Limb (tissue), 2 donors: ENCODE data around the gene ERCC6L2.
A peak's percentile ranks its signal among the peaks of the same experiment; 100 is the strongest.

Source experiments
- DNase-seq, 2 donors: peaks; one replicate each; pipeline ENCODE4 v3.0.0-alpha.2; 2016; ENCODE audit errors: extremely low spot score in 2 of 2

ERCC6L2 gene

DNA sequence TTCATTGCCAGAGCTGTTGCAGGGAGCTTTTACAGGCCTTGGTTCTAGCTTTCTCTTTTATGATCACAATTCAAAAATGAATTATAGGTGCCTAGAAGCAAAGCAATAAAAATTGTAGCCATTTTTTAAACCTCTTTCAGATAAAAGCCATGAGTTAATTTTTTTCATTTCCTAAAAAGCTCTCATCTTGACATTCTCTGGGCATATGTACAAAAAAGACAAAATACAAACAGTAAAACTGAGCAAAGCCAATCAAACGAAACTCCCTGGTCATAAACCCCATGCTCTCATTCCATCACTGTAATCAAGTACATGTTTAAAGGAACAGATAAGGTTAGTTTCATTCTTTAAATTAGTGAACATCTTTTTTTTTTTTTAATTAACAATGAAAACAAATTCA is 101.9 kb downstream of the ERCC6L2 start:
- DNase-seq = no peak

- DNase-seq = no peak
Observed at GRCh38 chr9:95978106-95978505, 102.6 kb downstream of the ERCC6L2 start.

- no peak for DNase-seq
Observed at GRCh38 chr9:95979446-95979845, 104.0 kb downstream of the ERCC6L2 start.

- DNase-seq = no peak
Observed at GRCh38 chr9:95980262-95981125, 105.0 kb downstream of the ERCC6L2 start.

DNA sequence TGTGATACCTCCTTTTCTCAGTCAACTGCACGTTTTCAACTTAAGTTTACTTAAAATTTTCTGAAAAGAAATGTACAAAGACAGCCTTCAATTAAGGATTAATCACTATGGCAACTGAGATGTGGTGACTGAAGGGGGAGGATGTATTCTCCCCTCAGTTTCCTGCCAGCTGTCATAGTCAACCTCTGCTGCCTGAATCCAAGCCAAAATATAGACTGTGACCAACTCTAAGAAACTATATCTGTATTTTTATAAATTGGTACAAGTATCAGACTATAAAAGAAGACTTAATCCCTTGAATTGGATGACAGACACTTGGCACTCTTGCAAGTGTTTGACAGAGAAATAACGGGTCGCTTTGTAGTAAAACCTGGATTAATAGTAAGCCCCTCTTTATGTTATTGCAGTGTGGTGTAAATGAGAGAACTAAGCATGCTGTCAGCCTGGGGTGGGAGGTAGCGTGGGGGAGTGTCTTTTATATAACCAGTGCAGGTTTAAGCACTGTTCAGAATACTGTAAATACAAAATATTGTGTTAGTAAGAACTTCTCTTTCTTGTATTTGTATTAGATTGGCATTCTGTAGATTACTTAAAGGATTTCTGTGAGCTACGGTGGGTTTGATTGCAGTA is 106.4 kb downstream of the ERCC6L2 start:
- DNase-seq = peak in 1 of 2 donors; percentile 63

DNA sequence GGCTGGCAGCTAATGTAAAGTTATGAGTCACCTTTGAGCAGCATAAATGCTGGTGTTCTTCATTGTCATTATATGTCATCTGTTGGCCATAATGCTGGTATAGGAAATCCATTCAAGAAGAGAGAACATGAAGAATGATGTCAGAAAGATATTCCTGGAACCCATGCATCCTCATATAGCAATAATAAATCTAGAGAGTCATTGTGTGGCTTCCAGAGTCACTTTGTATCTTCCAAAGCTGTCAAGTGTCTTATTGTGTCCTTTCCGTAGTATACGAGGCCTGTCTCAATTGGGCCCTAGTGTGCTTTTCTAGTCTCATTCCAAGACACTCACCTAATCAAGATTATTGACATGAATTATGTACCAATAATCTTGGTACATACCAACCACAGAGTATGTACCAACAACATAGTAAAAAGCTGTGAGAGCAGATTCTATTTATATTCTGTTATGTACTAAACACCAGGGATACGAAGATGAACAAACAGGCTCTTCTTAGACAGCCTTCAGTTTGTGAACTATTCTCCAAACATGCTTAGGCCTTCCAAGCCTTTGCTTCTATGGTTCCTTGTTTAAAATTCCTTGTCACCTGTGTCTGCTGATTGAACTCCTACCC is 110.1 kb downstream of the ERCC6L2 start:
- no peak for DNase-seq

GRCh38 chr9:95989297-95989696 is 113.8 kb downstream of the ERCC6L2 start:
- DNase-seq = no peak

DNA sequence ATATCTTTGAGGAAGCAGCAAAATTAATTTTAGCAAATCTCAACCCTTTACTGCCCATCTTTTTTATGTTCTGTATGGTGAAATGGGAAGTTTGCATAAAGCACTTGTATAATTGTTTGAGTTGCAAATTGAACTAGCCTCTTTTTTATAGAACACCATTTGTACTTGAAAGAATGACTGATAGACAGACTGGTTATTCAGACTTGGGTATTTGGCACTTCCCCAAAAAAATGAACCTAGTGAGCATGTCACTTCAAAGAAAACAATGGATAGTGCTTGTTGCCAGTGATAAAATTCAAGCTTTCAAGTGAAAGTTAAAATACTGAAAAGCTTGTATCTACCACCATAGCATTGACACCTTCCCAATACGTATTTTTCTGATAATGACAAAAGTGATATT is 115.8 kb downstream of the ERCC6L2 start:
- no peak for DNase-seq

- DNase-seq = no peak
Observed at GRCh38 chr9:95992536-95992935, 117.0 kb downstream of the ERCC6L2 start.

GRCh38 chr9:95993337-95993736 is 117.8 kb downstream of the ERCC6L2 start:
- DNase-seq = no peak

- DNase-seq = no peak
Observed at GRCh38 chr9:95999390-95999789, 123.9 kb downstream of the ERCC6L2 start.

- DNase-seq = no peak
Observed at GRCh38 chr9:96004379-96004778, 128.9 kb downstream of the ERCC6L2 start.

DNA sequence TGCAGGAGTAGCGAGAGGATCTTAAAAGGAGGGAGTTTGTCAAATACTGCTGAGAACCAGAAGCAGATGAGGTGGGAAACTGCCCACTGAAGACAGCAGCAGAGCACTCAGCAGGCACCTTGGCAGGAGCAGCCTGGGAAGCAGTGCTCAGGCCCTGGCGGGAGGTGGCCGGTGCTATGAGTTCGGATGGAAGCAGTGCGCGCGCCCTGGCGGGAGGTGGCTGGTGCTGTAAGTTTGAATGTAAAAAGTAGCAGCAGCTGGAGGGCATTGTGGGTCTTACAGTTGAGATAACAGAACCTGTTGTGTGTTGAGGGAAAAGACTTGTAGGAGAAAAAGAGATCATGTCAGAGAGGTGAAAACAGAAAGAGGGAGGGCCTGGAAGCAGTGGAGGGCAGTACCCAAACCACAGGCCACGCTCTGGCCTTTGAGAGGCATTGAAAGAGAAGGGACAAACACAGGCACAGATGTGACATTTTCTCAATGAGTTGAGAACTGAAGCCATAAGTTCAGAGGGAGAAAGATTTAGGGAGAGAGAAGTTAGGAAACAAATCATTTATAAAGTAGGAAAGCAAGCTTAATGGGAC is 130.9 kb downstream of the ERCC6L2 start:
- no peak for DNase-seq

- DNase-seq = no peak
Observed at GRCh38 chr9:96006961-96007360, 131.5 kb downstream of the ERCC6L2 start.

GRCh38 chr9:96008502-96009222 is 133.2 kb downstream of the ERCC6L2 start:
- no peak for DNase-seq

GRCh38 chr9:96009223-96009602 is 133.7 kb downstream of the ERCC6L2 start:
- no peak for DNase-seq

- no peak for DNase-seq
Observed at GRCh38 chr9:96009690-96010472, 134.4 kb downstream of the ERCC6L2 start.

DNA sequence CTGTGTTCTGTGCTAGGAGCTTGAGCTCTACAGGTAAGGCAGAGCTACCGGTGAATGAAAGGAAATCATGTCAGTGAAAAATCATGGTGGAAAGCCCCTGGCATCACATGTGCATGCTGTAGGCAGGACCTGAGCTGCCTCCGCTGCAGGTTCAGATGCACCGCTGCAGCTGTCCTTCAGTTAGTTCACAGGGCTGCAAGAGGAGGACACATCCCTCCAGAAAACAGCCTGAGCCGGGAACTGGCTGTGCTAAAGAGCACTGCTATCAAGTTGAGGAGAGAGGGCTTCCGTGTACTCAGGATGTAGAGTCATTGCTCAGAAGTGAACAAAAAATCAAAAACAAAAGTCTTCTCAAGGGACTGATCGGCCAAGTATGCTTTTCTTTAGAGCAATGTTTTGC is 138.6 kb downstream of the ERCC6L2 start:
- no peak for DNase-seq

- no peak for DNase-seq
Observed at GRCh38 chr9:96015876-96016686, 140.6 kb downstream of the ERCC6L2 start.
